ENCODE results near the gene PAOX.
"Not testable (repeated sequence)": the region's sequence is repeated elsewhere in the genome, so short reads cannot be mapped to it uniquely, and the experiment has no call there.

Gene PAOX

GRCh38 chr10:133415752-133416151 is 36.7 kb downstream of the PAOX start:
- H3K9ac ChIP-seq (ENCODE audit: low read length): no peak overlapping the region
- no peak overlapping the region for H3K4me3 ChIP-seq (ENCODE audit: low read depth, low read length)
- H3K27me3 ChIP-seq (ENCODE audit: control insufficient read depth, insufficient read depth, low read length): no peaks in the 10 kb centered on the region
- no peak overlapping the region for H3K27ac ChIP-seq (ENCODE audit: low read depth, low read length)
- peaks cover 66% of the 10 kb centered on the region for H3K36me3 ChIP-seq (ENCODE audit: control insufficient read depth, insufficient read depth, low read length)
- peaks cover 15% of the 10 kb centered on the region for H3K9me3 ChIP-seq (ENCODE audit: control insufficient read depth, insufficient read depth, low read depth, low read length)
- no peaks in the 10 kb centered on the region for H3K4me1 ChIP-seq (ENCODE audit: control insufficient read depth, insufficient read depth, low read length)

GRCh38 chr10:133418289-133418993 is 39.4 kb downstream of the PAOX start:
- H3K9me3 ChIP-seq (ENCODE audit: control insufficient read depth, insufficient read depth, low read depth, low read length): peaks cover 3% of the 10 kb centered on the region

GRCh38 chr10:133419211-133419950 is 40.3 kb downstream of the PAOX start:
- Histone ChIP-seq H3K36me3 (ENCODE audit: control insufficient read depth, insufficient read depth, low read length) (peaks cover 42% of the 10 kb centered on the region), H3K27ac (ENCODE audit: low read depth, low read length) (no peak overlapping the region), H3K4me3 (ENCODE audit: low read depth, low read length) (no peak overlapping the region), H3K4me1 (ENCODE audit: control insufficient read depth, insufficient read depth, low read length) (no peaks in the 10 kb centered on the region), H3K9me3 (ENCODE audit: control insufficient read depth, insufficient read depth, low read depth, low read length) (peaks cover 3% of the 10 kb centered on the region), H3K27me3 (ENCODE audit: control insufficient read depth, insufficient read depth, low read length) (peaks cover 21% of the 10 kb centered on the region), H3K9ac (ENCODE audit: low read length) (no peak overlapping the region)

More at GRCh38 chr10:133418289-133418993, 39.4 kb downstream of the PAOX start:
- no peak overlapping the region for H3K9ac ChIP-seq (ENCODE audit: low read length)
- no peak overlapping the region for H3K27ac ChIP-seq (ENCODE audit: low read depth, low read length)
- peaks cover 18% of the 10 kb centered on the region for H3K27me3 ChIP-seq (ENCODE audit: control insufficient read depth, insufficient read depth, low read length)
- no peak overlapping the region for H3K4me3 ChIP-seq (ENCODE audit: low read depth, low read length)
- no peaks in the 10 kb centered on the region for H3K4me1 ChIP-seq (ENCODE audit: control insufficient read depth, insufficient read depth, low read length)
- peaks cover 45% of the 10 kb centered on the region for H3K36me3 ChIP-seq (ENCODE audit: control insufficient read depth, insufficient read depth, low read length)

GRCh38 chr10:133420028-133420427 is 41.0 kb downstream of the PAOX start:
- Histone ChIP-seq H3K9me3 (ENCODE audit: control insufficient read depth, insufficient read depth, low read depth, low read length) (peaks cover 3% of the 10 kb centered on the region), H3K36me3 (ENCODE audit: control insufficient read depth, insufficient read depth, low read length) (peaks cover 40% of the 10 kb centered on the region), H3K4me3 (ENCODE audit: low read depth, low read length) (no peak overlapping the region), H3K27ac (ENCODE audit: low read depth, low read length) (no peak overlapping the region), H3K4me1 (ENCODE audit: control insufficient read depth, insufficient read depth, low read length) (no peaks in the 10 kb centered on the region), H3K9ac (ENCODE audit: low read length) (no peak overlapping the region), H3K27me3 (ENCODE audit: control insufficient read depth, insufficient read depth, low read length) (peaks cover 26% of the 10 kb centered on the region)

GRCh38 chr10:133420579-133420978 is 41.5 kb downstream of the PAOX start:
- Histone ChIP-seq H3K4me1 (ENCODE audit: control insufficient read depth, insufficient read depth, low read length) (no peaks in the 10 kb centered on the region), H3K36me3 (ENCODE audit: control insufficient read depth, insufficient read depth, low read length) (peaks cover 35% of the 10 kb centered on the region), H3K9me3 (ENCODE audit: control insufficient read depth, insufficient read depth, low read depth, low read length) (peaks cover 2% of the 10 kb centered on the region), H3K27me3 (ENCODE audit: control insufficient read depth, insufficient read depth, low read length) (peaks cover 30% of the 10 kb centered on the region), H3K4me3 (ENCODE audit: low read depth, low read length) (no peak overlapping the region), H3K27ac (ENCODE audit: low read depth, low read length) (no peak overlapping the region), H3K9ac (ENCODE audit: low read length) (no peak overlapping the region)

GRCh38 chr10:133421336-133422222 is 42.5 kb downstream of the PAOX start:
- Histone ChIP-seq H3K4me3 (ENCODE audit: low read depth, low read length) (no peak overlapping the region), H3K27ac (ENCODE audit: low read depth, low read length) (no peak overlapping the region), H3K4me1 (ENCODE audit: control insufficient read depth, insufficient read depth, low read length) (no peaks in the 10 kb centered on the region), H3K9me3 (ENCODE audit: control insufficient read depth, insufficient read depth, low read depth, low read length) (no peaks in the 10 kb centered on the region), H3K9ac (ENCODE audit: low read length) (no peak overlapping the region), H3K36me3 (ENCODE audit: control insufficient read depth, insufficient read depth, low read length) (peaks cover 30% of the 10 kb centered on the region), H3K27me3 (ENCODE audit: control insufficient read depth, insufficient read depth, low read length) (peaks cover 30% of the 10 kb centered on the region)

- Histone ChIP-seq H3K27me3 (ENCODE audit: control insufficient read depth, insufficient read depth, low read length) (peaks cover 30% of the 10 kb centered on the region), H3K9me3 (ENCODE audit: control insufficient read depth, insufficient read depth, low read depth, low read length) (no peaks in the 10 kb centered on the region), H3K4me3 (ENCODE audit: low read depth, low read length) (no peak overlapping the region; the same call in 1 of the 2 replicates), H3K9ac (ENCODE audit: low read length) (no peak overlapping the region), H3K4me1 (ENCODE audit: control insufficient read depth, insufficient read depth, low read length) (no peaks in the 10 kb centered on the region), H3K36me3 (ENCODE audit: control insufficient read depth, insufficient read depth, low read length) (peaks cover 30% of the 10 kb centered on the region), H3K27ac (ENCODE audit: low read depth, low read length) (no peak overlapping the region)
Observed at GRCh38 chr10:133422223-133422806, 43.3 kb downstream of the PAOX start.

GRCh38 chr10:133422807-133423771 is 44.0 kb downstream of the PAOX start:
- H3K9ac ChIP-seq (ENCODE audit: low read length): no peak overlapping the region
- H3K27ac ChIP-seq (ENCODE audit: low read depth, low read length): no peak overlapping the region
- no peaks in the 10 kb centered on the region for H3K9me3 ChIP-seq (ENCODE audit: control insufficient read depth, insufficient read depth, low read depth, low read length)
- H3K4me1 ChIP-seq (ENCODE audit: control insufficient read depth, insufficient read depth, low read length): no peaks in the 10 kb centered on the region
- peaks cover 30% of the 10 kb centered on the region for H3K27me3 ChIP-seq (ENCODE audit: control insufficient read depth, insufficient read depth, low read length)
- H3K4me3 ChIP-seq (ENCODE audit: low read depth, low read length): peak overlapping the region; percentile 40
- H3K36me3 ChIP-seq (ENCODE audit: control insufficient read depth, insufficient read depth, low read length): peaks cover 30% of the 10 kb centered on the region

- H3K4me3 ChIP-seq (ENCODE audit: low read depth, low read length); H3K27ac ChIP-seq (ENCODE audit: low read depth, low read length); H3K4me1 ChIP-seq (ENCODE audit: control insufficient read depth, insufficient read depth, low read length); H3K9me3 ChIP-seq (ENCODE audit: control insufficient read depth, insufficient read depth, low read depth, low read length); H3K9ac ChIP-seq (ENCODE audit: low read length): not testable (repeated sequence)
- H3K36me3 ChIP-seq (ENCODE audit: control insufficient read depth, insufficient read depth, low read length): peaks cover 20% of the 10 kb centered on the region
- peaks cover 30% of the 10 kb centered on the region for H3K27me3 ChIP-seq (ENCODE audit: control insufficient read depth, insufficient read depth, low read length)
Observed at GRCh38 chr10:133424102-133424501, 45.0 kb downstream of the PAOX start.

GRCh38 chr10:133424601-133425000 is 45.5 kb downstream of the PAOX start, which contains the start of gene SPRN:
SPRN (minus strand) TSS chr10:133424625; CDS start chr10:133423681, 944 bp downstream.
- H3K4me1 ChIP-seq (ENCODE audit: control insufficient read depth, insufficient read depth, low read length); H3K27ac ChIP-seq (ENCODE audit: low read depth, low read length); H3K9me3 ChIP-seq (ENCODE audit: control insufficient read depth, insufficient read depth, low read depth, low read length); H3K9ac ChIP-seq (ENCODE audit: low read length): not testable (repeated sequence)
- Histone ChIP-seq H3K36me3 (ENCODE audit: control insufficient read depth, insufficient read depth, low read length) (peaks cover 16% of the 10 kb centered on the region), H3K4me3 (ENCODE audit: low read depth, low read length) (peak within 1 kb of the TSS; percentile 38), H3K27me3 (ENCODE audit: control insufficient read depth, insufficient read depth, low read length) (peaks cover 30% of the 10 kb centered on the region)

All from HUES6 (cell line).